GM18951 (cell line): ENCODE data around the gene SHROOM2.

Experiments used
- POLR2A ChIP-seq: IDR thresholded peaks from 4 replicates; pipeline ENCODE4 v1.6.1; 2011; ENCODE audit warnings: mild to moderate bottlenecking; ENCODE audit not compliant: insufficient read length, insufficient read depth; ENCODE audit errors: extremely low read depth
- in situ Hi-C: fragments of 300-500 bp; cut with MboI; formaldehyde crosslinking; loops from one replicate; pipeline ENCODE4 v1.12.0; 2022; ENCODE audit warnings: low sequenced_read_pairs, mixed read lengths, inconsistent platforms; ENCODE audit not compliant: unreplicated experiment

SHROOM2 gene

DNA sequence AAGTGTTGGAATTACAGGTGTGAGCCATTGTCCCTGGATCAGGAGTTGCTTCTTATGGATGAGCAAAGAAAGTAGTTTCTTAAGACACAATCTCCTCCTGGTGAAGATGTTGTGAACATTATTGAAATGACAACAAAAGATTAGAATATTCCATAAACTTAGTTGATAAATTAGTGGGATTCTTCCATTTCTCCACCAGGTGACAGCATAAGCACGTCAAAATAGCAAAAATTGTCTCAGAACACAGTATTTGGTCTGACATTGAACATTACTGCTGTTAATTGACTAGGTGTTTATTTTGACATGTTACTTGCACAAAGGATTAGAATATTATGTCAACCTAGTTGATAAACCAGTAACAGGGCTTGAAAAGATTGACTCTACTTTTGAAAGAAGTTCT, 202.5 kb downstream of the SHROOM2 start:
- in situ Hi-C loops: no loop called here
- TF ChIP-seq POLR2A: no peak

DNA sequence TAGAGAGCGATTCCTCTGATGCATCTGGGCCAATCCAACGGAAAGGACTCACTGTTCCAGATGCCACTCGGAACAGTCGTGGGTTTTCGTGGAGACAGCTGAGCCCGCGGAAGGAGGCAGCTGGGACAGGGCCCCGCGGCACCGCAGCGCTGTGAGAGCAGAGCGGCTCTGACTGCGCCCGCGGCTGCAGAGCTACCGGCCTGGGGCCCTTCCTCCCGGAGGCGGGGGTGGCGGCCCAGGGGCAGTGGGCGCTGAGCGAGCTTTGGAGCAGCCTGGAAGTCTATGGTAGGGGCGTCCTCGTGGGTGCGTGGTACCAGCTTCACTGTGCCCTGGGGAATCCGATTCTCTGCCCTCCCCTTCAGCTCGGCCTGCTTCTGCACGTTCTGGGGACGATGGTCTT, 205.8 kb downstream of the SHROOM2 start:
- no peak for TF ChIP-seq POLR2A
- in situ Hi-C loops: no loop called here

DNA sequence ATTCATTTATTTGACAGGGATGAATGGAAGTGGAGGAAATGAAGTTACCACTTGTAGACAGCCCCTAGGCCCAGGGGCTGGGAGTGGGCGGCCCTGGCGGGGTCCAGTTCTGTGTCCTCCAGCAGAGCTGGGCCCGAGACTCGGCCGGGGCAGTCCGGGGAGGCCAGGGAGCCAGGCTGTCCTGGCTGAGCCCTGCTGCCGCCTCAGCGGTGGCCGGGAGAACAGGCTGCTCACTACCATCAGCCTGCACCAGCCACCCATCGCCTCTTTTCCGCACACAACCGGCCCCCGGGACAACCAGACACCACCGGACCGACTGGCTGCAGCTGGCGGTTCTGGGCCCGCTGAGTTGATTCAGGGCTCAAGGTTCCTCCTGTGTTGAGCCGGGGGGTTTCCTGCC, 206.5 kb downstream of the SHROOM2 start:
- in situ Hi-C loops: no loop called here
- no peak for TF ChIP-seq POLR2A

DNA sequence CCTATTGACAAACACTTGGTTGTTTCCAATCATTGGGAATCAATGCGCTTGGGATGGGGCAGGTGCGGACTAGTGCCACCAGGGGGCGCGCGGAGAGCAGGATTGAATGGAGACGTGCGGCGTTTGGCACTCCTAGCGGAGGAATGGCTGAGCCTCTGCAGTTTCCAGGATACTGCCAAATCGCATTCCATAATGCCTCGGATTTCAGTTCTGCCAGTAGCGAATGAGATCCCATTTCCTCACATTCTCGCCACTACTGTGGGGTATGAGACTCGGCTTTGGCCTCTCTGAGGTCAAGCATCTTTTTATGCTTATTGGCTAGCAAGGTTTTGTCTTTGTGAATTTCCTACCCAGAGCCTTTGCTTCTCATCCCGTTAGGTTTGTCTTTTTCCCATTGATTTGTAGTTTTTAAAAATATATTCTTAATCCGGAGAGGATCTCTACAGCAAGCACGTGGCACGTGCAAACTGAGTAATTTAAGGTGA, 209.7 kb downstream of the SHROOM2 start:
- in situ Hi-C loops: loop anchor here (5.0 kb wide), 1 partner anchor 121 kb away; no protein-coding TSS in a partner anchor

DNA sequence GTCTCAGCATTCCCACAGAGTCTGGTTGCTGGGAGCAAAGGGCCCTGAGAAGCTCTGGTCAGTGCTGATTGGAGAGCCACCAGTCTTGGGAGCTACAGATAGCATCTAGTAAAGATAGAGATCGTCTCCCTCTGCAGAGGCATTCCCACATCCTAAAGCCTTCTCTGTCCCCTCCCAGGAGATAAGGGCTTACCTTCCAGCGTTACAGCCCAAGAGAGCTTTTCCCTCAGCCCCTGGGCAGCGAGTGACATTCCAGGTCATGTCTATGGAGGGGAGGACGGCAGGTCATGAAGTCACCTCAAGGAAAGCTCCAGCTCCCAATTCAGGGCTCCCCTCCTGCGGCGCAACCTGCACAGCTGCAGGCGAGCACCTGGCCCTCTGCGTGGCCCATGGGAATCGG, 210.8 kb downstream of the SHROOM2 start:
- in situ Hi-C loops: loop anchor here (5.0 kb wide), 1 partner anchor 120 kb away; no protein-coding TSS in a partner anchor
- no peak for TF ChIP-seq POLR2A

More for the DNA sequence above, 209.7 kb downstream of the SHROOM2 start:
- TF ChIP-seq POLR2A: no peak

DNA sequence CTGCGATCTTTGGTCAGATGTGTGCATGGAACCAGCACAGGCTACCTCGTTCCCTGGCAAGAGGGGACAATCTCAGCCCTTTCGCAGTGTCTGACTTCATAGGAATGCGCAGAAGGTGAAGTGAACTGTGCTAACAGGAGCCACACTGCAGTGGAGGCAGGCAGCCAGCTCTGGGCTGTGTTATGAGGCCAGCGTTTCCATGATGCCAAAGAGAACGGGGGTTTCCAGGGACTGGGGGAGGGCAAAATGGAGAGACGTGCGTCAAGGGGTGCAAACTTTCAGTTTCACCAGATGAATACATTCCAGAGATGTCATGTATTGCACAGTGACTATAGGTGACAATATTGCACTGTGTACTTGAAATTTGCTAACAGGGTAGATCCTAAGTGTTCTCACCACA, 211.3 kb downstream of the SHROOM2 start:
- in situ Hi-C loops: loop anchor here (5.0 kb wide), 1 partner anchor 120 kb away; no protein-coding TSS in a partner anchor
- TF ChIP-seq POLR2A: no peak
